Measurements from ENCODE around the gene HOXD4.

GRCh38 chr2:176105730-176106580 lies 45.4 kb upstream of the HOXD4 start:
- TF ChIP-seq POLR2AphosphoS5 (IDR thresholded peaks at IDR 0.05; ENCODE audit: low read depth, low read length) (no peak), TAF1 (IDR thresholded peaks at IDR 0.05; ENCODE audit: borderline replicate concordance, insufficient read depth, low read length) (no peak), REST (IDR thresholded peaks at IDR 0.05; ENCODE audit: insufficient read depth in 1 of 2, low read depth in 2 of 2, low read length in 2 of 2) (no peak), SIN3A (IDR thresholded peaks at IDR 0.05; ENCODE audit: borderline replicate concordance, insufficient read depth, low read length) (no peak), FOXP2 (optimal IDR thresholded peaks at IDR 0.05; ENCODE audit: borderline replicate concordance, extremely low read depth, extremely low read length, insufficient read depth) (no peak)
